NCI-H2107 (cell line): ENCODE data around the gene ELP4.
A peak's percentile ranks its signal among the peaks of the same experiment; 100 is the strongest.
"Not testable (repeated sequence)": the region's sequence is repeated elsewhere in the genome, so short reads cannot be mapped to it uniquely, and the experiment has no call there.

Source experiments
- DNase-seq: peaks from one replicate; lab custom pipeline; 2025; lab: John Stamatoyannopoulos, UW

The ELP4 gene

GRCh38 chr11:31509429-31510345 is at the start of gene ELP4, which contains the start of gene IMMP1L:
Gene ELP4, plus strand, starts transcription at chr11:31509767. Its CDS starts 18 bp downstream, at chr11:31509785.
Gene IMMP1L, minus strand, starts transcription at chr11:31509622. Its CDS starts 46,346 bp downstream, at chr11:31463276.
- peak; percentile 89 for DNase-seq

- no peak for DNase-seq
Measured at GRCh38 chr11:31464436-31464835, 45.1 kb upstream of the ELP4 start.

GRCh38 chr11:31474083-31474482 is 35.5 kb upstream of the ELP4 start:
- no peak for DNase-seq

GRCh38 chr11:31477528-31478222 is 31.9 kb upstream of the ELP4 start:
- no peak for DNase-seq

- no peak for DNase-seq
Measured at GRCh38 chr11:31478223-31478590, 31.4 kb upstream of the ELP4 start.

- no peak for DNase-seq
Measured at GRCh38 chr11:31479066-31479465, 30.5 kb upstream of the ELP4 start.

- no peak for DNase-seq
Measured at GRCh38 chr11:31480930-31481329, 28.6 kb upstream of the ELP4 start.

- DNase-seq: no peak
Measured at GRCh38 chr11:31484497-31484896, 25.1 kb upstream of the ELP4 start.

GRCh38 chr11:31487848-31488247 is 21.7 kb upstream of the ELP4 start:
- no peak for DNase-seq

- no peak for DNase-seq
Measured at GRCh38 chr11:31492320-31492913, 17.1 kb upstream of the ELP4 start.

GRCh38 chr11:31493235-31493634 is 16.3 kb upstream of the ELP4 start:
- no peak for DNase-seq

GRCh38 chr11:31493762-31494161 is 15.8 kb upstream of the ELP4 start:
- not testable (repeated sequence) for DNase-seq

GRCh38 chr11:31499576-31500178 is 9.9 kb upstream of the ELP4 start:
- no peak for DNase-seq

GRCh38 chr11:31500560-31500959 is 9.0 kb upstream of the ELP4 start:
- no peak for DNase-seq

- DNase-seq: no peak
Measured at GRCh38 chr11:31509051-31509428, 527 bp upstream of the ELP4 start.

GRCh38 chr11:31512117-31512516 is 2.5 kb downstream of the ELP4 start:
- no peak for DNase-seq

GRCh38 chr11:31521497-31522150 is 12.1 kb downstream of the ELP4 start:
- no peak for DNase-seq

GRCh38 chr11:31529189-31529588 is 19.6 kb downstream of the ELP4 start:
- DNase-seq: no peak

GRCh38 chr11:31529701-31530100 is 20.1 kb downstream of the ELP4 start:
- no peak for DNase-seq

- no peak for DNase-seq
Measured at GRCh38 chr11:31531293-31531692, 21.7 kb downstream of the ELP4 start.

GRCh38 chr11:31535479-31535878 is 25.9 kb downstream of the ELP4 start:
- no peak for DNase-seq

- no peak for DNase-seq
Measured at GRCh38 chr11:31542862-31543261, 33.3 kb downstream of the ELP4 start.
